GM23248 (cell line): Measurements from ENCODE around the gene INO80. TPM values are rescaled to one million over a fixed set of nuclear protein-coding genes. Genes with fewer than 3 reads are reported as not detected.

ENCODE experiments used
- DNase-seq: peaks from one replicate; pipeline ENCODE4 v3.0.0-alpha.2; 2015
- H2AFZ ChIP-seq: fragments of 200-600 bp; sonication (generic); 2 replicates; pipeline ENCODE4 v1.6.1; 2016; ENCODE audit warnings: antibody characterized with exemption
- H3F3A ChIP-seq: fragments of 200-600 bp; sonication (generic); 2 replicates; pipeline ENCODE4 v1.6.1; 2016; ENCODE audit warnings: mild to moderate bottlenecking, antibody characterized with exemption, mixed run types; ENCODE audit not compliant: insufficient read depth
- H3K27ac ChIP-seq: fragments of 200-600 bp; sonication (generic); 2 replicates; pipeline ENCODE4 v1.5.1; 2016; ENCODE audit warnings: mild to moderate bottlenecking
- H3K27me3 ChIP-seq: fragments of 200-600 bp; sonication (generic); replicated peaks from 2 replicates; pipeline ENCODE4 v1.6.1; 2016; ENCODE audit warnings: mild to moderate bottlenecking; ENCODE audit not compliant: insufficient read depth
- H3K36me3 ChIP-seq: fragments of 200-600 bp; sonication (generic); 2 replicates; pipeline ENCODE4 v1.6.1; 2016; ENCODE audit warnings: low read depth, mild to moderate bottlenecking
- H3K4me1 ChIP-seq: fragments of 200-600 bp; sonication (generic); 2 replicates; pipeline ENCODE4 v1.6.1; 2016; ENCODE audit warnings: mild to moderate bottlenecking; ENCODE audit not compliant: insufficient read depth
- H3K4me2 ChIP-seq: fragments of 200-600 bp; sonication (generic); one replicate; pipeline ENCODE4 v1.6.1; 2016; ENCODE audit warnings: mild to moderate bottlenecking; ENCODE audit not compliant: unreplicated experiment
- H3K4me3 ChIP-seq: fragments of 200-600 bp; sonication (generic); 2 replicates; pipeline ENCODE4 v1.5.1; 2016; ENCODE audit warnings: mild to moderate bottlenecking
- H3K79me2 ChIP-seq: fragments of 200-600 bp; sonication (generic); 2 replicates; pipeline ENCODE4 v1.6.1; 2016; ENCODE audit warnings: mild to moderate bottlenecking; ENCODE audit not compliant: insufficient read depth
- H3K9ac ChIP-seq: fragments of 200-600 bp; sonication (generic); 2 replicates; pipeline ENCODE4 v1.6.1; 2016; ENCODE audit warnings: mild to moderate bottlenecking
- H3K9me2 ChIP-seq: fragments of 200-600 bp; sonication (generic); 2 replicates; pipeline ENCODE4 v1.6.1; 2016; ENCODE audit warnings: mixed run types, mild to moderate bottlenecking, moderate library complexity; ENCODE audit not compliant: insufficient read depth
- H3K9me3 ChIP-seq: fragments of 200-600 bp; sonication (generic); one replicate; pipeline ENCODE4 v1.6.1; 2017; ENCODE audit warnings: low read depth
- H4K20me1 ChIP-seq: fragments of 200-600 bp; sonication (generic); 2 replicates; pipeline ENCODE4 v1.6.0; 2016; ENCODE audit not compliant: insufficient read depth
- EZH2 ChIP-seq: fragments of 200-600 bp; sonication (generic); IDR thresholded peaks from 2 replicates; pipeline ENCODE4 v1.6.1; 2018; ENCODE audit warnings: antibody characterized with exemption, mild to moderate bottlenecking; ENCODE audit not compliant: insufficient read depth, poor library complexity, severe bottlenecking
- EZH2phosphoT487 ChIP-seq: fragments of 200-600 bp; sonication (generic); IDR thresholded peaks from 2 replicates; pipeline ENCODE4 v1.6.1; 2018; ENCODE audit warnings: antibody characterized with exemption, moderate library complexity, mild to moderate bottlenecking, low read depth; ENCODE audit not compliant: insufficient read depth
- WGBS, 2 experiments: methylation state at CpG; one replicate each; pipeline ENCODE4 v1.1.6; 2015 to 2017; ENCODE audit warnings: low lambda C conversion rate in 2 of 2, low coverage in 1 of 2; ENCODE audit errors: missing lambda C conversion rate in 2 of 2; 5-methylcytosine and 5-hydroxymethylcytosine counted together
- in situ Hi-C: fragments of 300-500 bp; cut with MboI; formaldehyde crosslinking; loops from 2 replicates; pipeline ENCODE4 v1.15.0; 2020
- polyA plus RNA-seq: library from polyadenylated mRNA; unstranded; fragments of >200 nt; fragmentation: Nextera tagmentation; extraction: Ambion mirVana; gene quantifications from 2 replicates; pipeline ENCODE4 v1.2.1, GENCODE V29; 2016
- total RNA-seq: library from RNA; depleted of rRNA; stranded (reverse); fragments of >200 nt; shearing (Covaris generic); gene quantifications from 2 replicates; pipeline ENCODE4 v1.2.3, GENCODE V29; 2014

The INO80 gene
- total and polyA plus RNA-seq, 2 experiments from 2014 or later = 5.3 to 25.9 TPM

GRCh38 chr15:40960925-40961324 lies 155.2 kb downstream of the INO80 start:
- no peak for TF ChIP-seq EZH2phosphoT487
- no peak for TF ChIP-seq EZH2
- in situ Hi-C loops = no loop called here
- Histone ChIP-seq H3K36me3 (peaks cover 15% of the 10 kb centered on the region; the same call in 1 of the 2 replicates), H2AFZ (no peak overlapping the region), H3K79me2 (peaks cover 5% of the 10 kb centered on the region), H3K27me3 (no peaks in the 10 kb centered on the region), H3K4me2 (no peak overlapping the region), H3K27ac (no peak overlapping the region), H3K9me3 (no peaks in the 10 kb centered on the region), H3K4me1 (peaks cover 12% of the 10 kb centered on the region), H3K9me2 (no peaks in the 10 kb centered on the region), H3F3A (peaks cover 9% of the 10 kb centered on the region; the same call in 1 of the 2 replicates), H3K4me3 (no peak overlapping the region), H4K20me1 (no peaks in the 10 kb centered on the region; the same call in 1 of the 2 replicates), H3K9ac (no peak overlapping the region)
- DNase-seq = no peak
- 72 to 75% methylated on average over 9 to 11 of the region's 11 CpGs for WGBS, 2 experiments

DNA sequence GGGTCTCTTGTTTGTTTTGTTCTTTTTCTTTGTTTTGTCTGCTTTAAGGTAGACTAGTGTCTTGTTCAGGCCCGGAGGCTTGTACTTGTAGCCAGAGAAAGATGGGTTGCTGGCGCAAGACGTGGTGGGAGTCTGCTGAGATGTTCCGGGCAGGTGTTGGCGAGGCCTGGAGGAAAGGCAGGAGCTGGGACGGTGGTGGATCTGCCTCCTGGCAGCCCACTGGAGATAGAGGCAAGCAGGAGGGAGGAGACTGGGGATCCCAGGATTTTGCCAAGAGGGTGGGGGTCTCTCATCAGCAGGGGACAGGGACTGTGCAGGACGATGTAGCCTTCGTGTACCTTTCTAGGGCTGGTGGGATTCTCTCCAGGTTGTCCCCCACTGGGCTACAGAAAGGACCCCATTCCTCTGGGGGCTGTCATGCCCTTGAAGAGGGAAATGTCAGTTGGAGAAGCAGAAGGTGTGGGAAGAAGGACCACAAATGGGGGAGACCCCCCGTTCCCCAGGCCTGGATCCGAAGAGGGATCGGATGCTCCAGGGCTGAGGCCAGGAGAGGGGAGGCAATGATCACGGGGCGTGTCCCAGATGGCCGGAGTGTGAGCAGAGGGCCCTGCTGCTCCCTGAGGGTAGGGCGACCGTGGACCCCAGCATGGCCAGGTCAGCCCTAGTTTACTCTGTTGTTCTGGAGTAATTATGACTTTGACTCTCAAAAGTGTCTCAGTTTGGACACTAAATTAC lies 155.8 kb downstream of the INO80 start:
- Histone ChIP-seq H3F3A (peaks cover 9% of the 10 kb centered on the region; the same call in 1 of the 2 replicates), H3K27ac (no peak overlapping the region), H2AFZ (no peak overlapping the region), H3K4me1 (peaks cover 18% of the 10 kb centered on the region), H3K4me3 (no peak overlapping the region), H3K4me2 (no peak overlapping the region), H4K20me1 (no peaks in the 10 kb centered on the region; the same call in 1 of the 2 replicates), H3K9me3 (no peaks in the 10 kb centered on the region), H3K36me3 (peaks cover 19% of the 10 kb centered on the region; the same call in 1 of the 2 replicates), H3K9me2 (no peaks in the 10 kb centered on the region), H3K79me2 (peaks cover 11% of the 10 kb centered on the region), H3K27me3 (no peaks in the 10 kb centered on the region), H3K9ac (no peak overlapping the region)
- 86 to 93% methylated on average over 16 of the region's 16 CpGs for WGBS, 2 experiments
- TF ChIP-seq EZH2phosphoT487 = no peak
- no peak for TF ChIP-seq EZH2
- no peak for DNase-seq
- in situ Hi-C loops = no loop called here

GRCh38 chr15:40959331-40960141 lies 156.5 kb downstream of the INO80 start:
- no peak overlapping the region for H3K4me2 ChIP-seq
- H3K9me2 ChIP-seq = no peaks in the 10 kb centered on the region
- no peaks in the 10 kb centered on the region for H3K27me3 ChIP-seq
- no peak for DNase-seq
- H3K79me2 ChIP-seq = peaks cover 19% of the 10 kb centered on the region
- H4K20me1 ChIP-seq = no peaks in the 10 kb centered on the region; the same call in 1 of the 2 replicates
- no peak overlapping the region for H2AFZ ChIP-seq
- H3F3A ChIP-seq = peaks cover 9% of the 10 kb centered on the region; the same call in 1 of the 2 replicates
- H3K9ac ChIP-seq = no peak overlapping the region
- in situ Hi-C loops = no loop called here
- WGBS, 2 experiments = 72 to 75% methylated on average over 22 of the region's 22 CpGs
- H3K36me3 ChIP-seq = peaks cover 19% of the 10 kb centered on the region; the same call in 1 of the 2 replicates
- H3K4me1 ChIP-seq = peaks cover 25% of the 10 kb centered on the region
- no peak overlapping the region for H3K4me3 ChIP-seq
- no peak for TF ChIP-seq EZH2phosphoT487
- no peak for TF ChIP-seq EZH2
- H3K27ac ChIP-seq = no peak overlapping the region
- H3K9me3 ChIP-seq = no peaks in the 10 kb centered on the region

DNA sequence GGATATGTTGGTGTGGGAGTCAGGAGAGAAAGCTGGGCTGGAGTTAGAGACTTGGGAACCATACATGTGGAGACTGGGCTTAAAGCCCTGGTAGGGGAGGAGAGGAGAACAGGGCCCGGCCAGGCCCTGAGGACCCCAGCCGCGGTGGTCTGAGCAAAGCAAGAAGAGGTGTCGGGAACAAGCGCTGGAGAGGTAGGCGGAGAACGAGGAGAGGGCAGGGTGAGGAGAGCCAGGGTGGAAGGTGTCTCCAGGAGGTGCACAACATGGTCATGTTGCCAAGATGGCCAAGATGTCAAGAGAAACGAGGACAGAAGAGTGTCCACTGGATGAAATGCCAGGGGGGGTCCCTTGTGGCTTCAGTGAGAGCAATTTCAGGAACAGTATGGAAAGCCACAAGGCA lies 157.4 kb downstream of the INO80 start:
- no peak overlapping the region for H3K4me3 ChIP-seq
- peaks cover 9% of the 10 kb centered on the region; the same call in 1 of the 2 replicates for H3F3A ChIP-seq
- H3K9me2 ChIP-seq = no peaks in the 10 kb centered on the region
- H2AFZ ChIP-seq = no peak overlapping the region
- H4K20me1 ChIP-seq = no peaks in the 10 kb centered on the region; the same call in 1 of the 2 replicates
- peaks cover 27% of the 10 kb centered on the region for H3K79me2 ChIP-seq
- H3K9me3 ChIP-seq = no peaks in the 10 kb centered on the region
- in situ Hi-C loops = no loop called here
- WGBS, 2 experiments = 90 to 94% methylated on average over 8 of the region's 8 CpGs
- H3K27ac ChIP-seq = no peak overlapping the region
- TF ChIP-seq EZH2 (no peak), EZH2phosphoT487 (no peak)
- H3K9ac ChIP-seq = no peak overlapping the region
- no peak for DNase-seq
- H3K27me3 ChIP-seq = no peaks in the 10 kb centered on the region
- H3K4me2 ChIP-seq = no peak overlapping the region
- H3K36me3 ChIP-seq = peaks cover 19% of the 10 kb centered on the region; the same call in 1 of the 2 replicates
- H3K4me1 ChIP-seq = peaks cover 25% of the 10 kb centered on the region
